Thyroid gland (tissue), 4 donors: ENCODE data around the gene PABPN1L. TPM values are rescaled to one million over a fixed set of nuclear protein-coding genes. Genes with fewer than 3 reads are reported as not detected.
"Not testable (repeated sequence)": the region's sequence is repeated elsewhere in the genome, so short reads cannot be mapped to it uniquely, and the experiment has no call there.

ENCODE experiments used
- DNase-seq, 2 donors: peaks; one replicate each; pipeline ENCODE4 v3.0.0-alpha.2; 2019
- H3K27ac ChIP-seq, 3 donors: fragments of 200-600 bp; sonication (generic); 1 replicate in 2 of 3; 2 replicates in 1 of 3; pipeline ENCODE4 v1.5.1; 2016 to 2019; ENCODE audit warnings: mild to moderate bottlenecking in 1 of 3, moderate library complexity in 1 of 3
- H3K27me3 ChIP-seq: fragments of 200-600 bp; sonication (generic); one replicate; pipeline ENCODE4 v1.5.1; 2019
- H3K36me3 ChIP-seq, 2 donors: fragments of 200-600 bp; sonication (generic); one replicate each; pipeline ENCODE4 v1.5.1; 2016 to 2019
- H3K4me1 ChIP-seq, 2 donors: fragments of 200-600 bp; sonication (generic); one replicate each; pipeline ENCODE4 v1.5.1; 2017 to 2019
- H3K4me3 ChIP-seq, 3 donors: fragments of 200-600 bp; sonication (generic); replicated peaks in 1 of 3; 1 replicate in 2 of 3; 2 replicates in 1 of 3; pipeline ENCODE4 v1.5.1; 2016; ENCODE audit warnings: mild to moderate bottlenecking in 1 of 3
- H3K9me3 ChIP-seq: fragments of 200-600 bp; sonication (generic); one replicate; pipeline ENCODE4 v1.5.1; 2017
- POLR2A ChIP-seq, 2 donors: fragments of 450-650 bp; IDR thresholded peaks; one replicate each; pipeline ENCODE4 v1.6.1; 2017; ENCODE audit warnings: antibody characterized with exemption in 2 of 2, mild to moderate bottlenecking in 2 of 2, moderate library complexity in 1 of 2
- WGBS, 2 donors: methylation state at CpG; one replicate each; pipeline ENCODE4 v1.1.5; 2017; 5-methylcytosine and 5-hydroxymethylcytosine counted together
- intact Hi-C: fragments of 100-400 bp; cut with DNase I; formaldehyde crosslinking; loops from one replicate; pipeline ENCODE4 v1.15.1; 2023
- total RNA-seq, 4 donors: library from RNA; depleted of rRNA; stranded (reverse); fragments of >200 nt; gene quantifications; one replicate each; pipeline ENCODE4 v1.2.3, GENCODE V29; 2016
- TF ChIP-seq, protein P1 (sequence below), 6 experiments: fragments of 200-600 bp in 3 of 6; fragments of 450-650 bp in 3 of 6; sonication (generic) in 3 of 6; IDR thresholded peaks; one replicate each; pipeline ENCODE4 v1.5.1; 2016 to 2019; ENCODE audit warnings: antibody characterized with exemption in 6 of 6, mild to moderate bottlenecking in 2 of 6, inconsistent platforms in 1 of 6, moderate library complexity in 1 of 6

Gene PABPN1L
- total RNA-seq, 4 donors from 2014 or later, result not detected

DNA sequence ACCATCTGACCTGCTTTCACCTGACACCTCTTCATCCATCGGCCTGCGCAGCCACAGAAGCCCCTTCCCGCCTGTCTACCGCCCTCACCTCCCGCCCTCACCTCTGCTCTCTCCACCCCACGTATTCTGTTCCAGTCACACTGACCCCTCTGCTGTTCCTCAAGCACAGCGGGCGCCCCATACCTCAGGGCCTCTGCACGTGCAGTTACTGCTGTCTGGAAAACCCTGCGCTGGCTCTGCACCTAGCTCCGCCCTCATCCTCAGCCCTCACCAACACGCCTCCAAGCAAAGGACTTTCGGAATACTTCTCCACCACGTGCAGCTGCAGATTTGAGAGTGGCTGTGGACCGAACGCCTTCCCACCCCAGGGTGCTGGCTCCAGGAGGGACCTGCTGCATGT is 24.6 kb upstream of the PABPN1L start:
- WGBS, 2 donors, result 88 to 90% methylated on average over 14 to 16 of the region's 16 CpGs
- no peak overlapping the region for H3K4me3 ChIP-seq
- intact Hi-C loops, result no loop called here
- no peaks in the 10 kb centered on the region for H3K36me3 ChIP-seq
- no peaks in the 10 kb centered on the region for H3K27me3 ChIP-seq
- H3K9me3 ChIP-seq, result no peaks in the 10 kb centered on the region
- DNase-seq, result no peak
- peaks cover 8 to 21% of the 10 kb centered on the region in 2 donors for H3K4me1 ChIP-seq
- H3K27ac ChIP-seq, result no peak overlapping the region
- TF ChIP-seq, protein P1, sequence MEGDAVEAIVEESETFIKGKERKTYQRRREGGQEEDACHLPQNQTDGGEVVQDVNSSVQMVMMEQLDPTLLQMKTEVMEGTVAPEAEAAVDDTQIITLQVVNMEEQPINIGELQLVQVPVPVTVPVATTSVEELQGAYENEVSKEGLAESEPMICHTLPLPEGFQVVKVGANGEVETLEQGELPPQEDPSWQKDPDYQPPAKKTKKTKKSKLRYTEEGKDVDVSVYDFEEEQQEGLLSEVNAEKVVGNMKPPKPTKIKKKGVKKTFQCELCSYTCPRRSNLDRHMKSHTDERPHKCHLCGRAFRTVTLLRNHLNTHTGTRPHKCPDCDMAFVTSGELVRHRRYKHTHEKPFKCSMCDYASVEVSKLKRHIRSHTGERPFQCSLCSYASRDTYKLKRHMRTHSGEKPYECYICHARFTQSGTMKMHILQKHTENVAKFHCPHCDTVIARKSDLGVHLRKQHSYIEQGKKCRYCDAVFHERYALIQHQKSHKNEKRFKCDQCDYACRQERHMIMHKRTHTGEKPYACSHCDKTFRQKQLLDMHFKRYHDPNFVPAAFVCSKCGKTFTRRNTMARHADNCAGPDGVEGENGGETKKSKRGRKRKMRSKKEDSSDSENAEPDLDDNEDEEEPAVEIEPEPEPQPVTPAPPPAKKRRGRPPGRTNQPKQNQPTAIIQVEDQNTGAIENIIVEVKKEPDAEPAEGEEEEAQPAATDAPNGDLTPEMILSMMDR (IDR thresholded peaks at IDR 0.05), result no peak
- no peak for TF ChIP-seq POLR2A (IDR thresholded peaks at IDR 0.05)

- H3K36me3 ChIP-seq, H3K4me3 ChIP-seq, H3K9me3 ChIP-seq, DNase-seq, H3K27me3 ChIP-seq, H3K27ac ChIP-seq, intact Hi-C loops: not testable (repeated sequence)
- WGBS, 2 donors, result 91 to 93% methylated on average over 47 to 48 of the region's 48 CpGs
- H3K4me1 ChIP-seq, result peaks cover 14 to 29% of the 10 kb centered on the region in 2 donors
Measured at GRCh38 chr16:88889702-88890352, 23.4 kb upstream of the PABPN1L start.

DNA sequence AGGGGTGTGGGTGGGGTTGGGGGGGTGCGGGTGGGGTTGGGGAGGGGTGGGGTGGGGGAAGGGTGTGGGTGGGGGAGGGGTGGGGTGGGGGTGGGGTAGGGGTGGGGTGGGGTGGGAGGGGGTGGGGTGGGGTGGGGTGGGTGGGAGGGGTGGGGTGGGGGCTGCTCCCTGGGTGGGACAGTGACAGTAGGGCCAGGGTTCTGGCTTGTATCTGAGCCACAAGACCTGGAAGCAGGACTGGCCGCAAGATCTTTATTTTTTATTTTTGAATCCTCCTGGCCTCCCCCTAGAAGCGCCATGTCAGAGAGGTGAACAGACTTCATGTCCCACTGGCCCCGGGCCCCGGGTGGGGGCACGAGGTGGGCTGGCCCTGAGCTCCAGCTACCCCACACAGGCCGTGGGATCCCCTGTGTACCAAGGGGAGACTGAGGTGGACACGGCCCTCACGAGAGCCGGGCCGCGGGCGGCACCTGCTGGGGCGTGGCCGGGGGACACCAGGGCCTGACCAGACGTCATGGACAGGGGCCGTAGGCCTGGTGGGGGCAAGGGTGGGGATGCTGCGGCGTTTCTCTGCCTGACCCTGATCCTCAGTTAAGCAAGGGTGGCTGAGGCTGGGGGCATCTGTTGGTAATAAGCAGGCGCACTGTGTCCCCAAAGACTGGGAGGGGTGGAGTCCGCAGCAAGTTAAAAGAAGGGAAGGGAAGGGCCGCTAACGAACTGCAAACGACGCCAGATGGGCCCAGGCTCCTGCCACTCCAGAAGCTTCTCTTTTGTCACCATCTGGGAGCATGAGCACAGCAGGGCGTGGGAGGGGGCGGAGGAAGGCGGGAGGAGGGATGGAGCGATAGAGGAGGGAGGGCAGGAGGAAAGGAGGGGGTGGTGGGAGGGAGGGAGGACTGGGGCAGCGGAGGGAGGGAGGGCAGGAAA is 22.3 kb upstream of the PABPN1L start:
- Histone ChIP-seq H3K27ac (no peak overlapping the region), H3K36me3 (no peaks in the 10 kb centered on the region), H3K27me3 (no peaks in the 10 kb centered on the region), H3K4me1 (peaks cover 14 to 29% of the 10 kb centered on the region in 2 donors), H3K9me3 (no peaks in the 10 kb centered on the region), H3K4me3 (no peak overlapping the region)
- 79 to 85% methylated on average over 22 to 26 of the region's 30 CpGs for WGBS, 2 donors
- intact Hi-C loops, result no loop called here
- TF ChIP-seq, protein P1 (IDR thresholded peaks at IDR 0.05), result no peak
- TF ChIP-seq POLR2A (IDR thresholded peaks at IDR 0.05), result no peak
- no peak for DNase-seq

GRCh38 chr16:88888057-88888456 is 21.6 kb upstream of the PABPN1L start:
- no peak overlapping the region for H3K4me3 ChIP-seq
- H3K4me1 ChIP-seq, result peaks cover 14 to 29% of the 10 kb centered on the region in 2 donors
- no peaks in the 10 kb centered on the region for H3K9me3 ChIP-seq
- WGBS, 2 donors, result 80 to 88% methylated on average over 6 to 7 of the region's 14 CpGs
- TF ChIP-seq, protein P1 (IDR thresholded peaks at IDR 0.05), result no peak
- TF ChIP-seq POLR2A (IDR thresholded peaks at IDR 0.05), result no peak
- H3K27ac ChIP-seq, result no peak overlapping the region
- no peaks in the 10 kb centered on the region for H3K36me3 ChIP-seq
- no peaks in the 10 kb centered on the region for H3K27me3 ChIP-seq
- DNase-seq, result no peak
- intact Hi-C loops, result no loop called here

GRCh38 chr16:88886845-88887521 is 20.5 kb upstream of the PABPN1L start:
- Histone ChIP-seq H3K27me3 (no peaks in the 10 kb centered on the region), H3K4me3 (no peak overlapping the region), H3K27ac (peak overlapping the region in 1 of 3 donors; percentile 57), H3K9me3 (no peaks in the 10 kb centered on the region), H3K36me3 (no peaks in the 10 kb centered on the region), H3K4me1 (peaks cover 14 to 29% of the 10 kb centered on the region in 2 donors)
- peak; percentile 63 to 84 for DNase-seq
- TF ChIP-seq, protein P1 (IDR thresholded peaks at IDR 0.05), result peak in 1 of 6 experiments; percentile 6
- no peak for TF ChIP-seq POLR2A (IDR thresholded peaks at IDR 0.05)
- WGBS, 2 donors, result 41 to 55% methylated on average over 17 to 31 of the region's 39 CpGs
- intact Hi-C loops, result no loop called here
